Karpas-422 (cell line): ENCODE measurements around the gene RPAP2. TPM values are rescaled to one million over a fixed set of nuclear protein-coding genes. Genes with fewer than 3 reads are reported as not detected.
"Not testable (repeated sequence)": the region's sequence is repeated elsewhere in the genome, so short reads cannot be mapped to it uniquely, and the experiment has no call there.

Experiments
- DNase-seq: peaks from one replicate; pipeline ENCODE4 v3.0.0-alpha.2; 2015
- H2AFZ ChIP-seq: fragments of 200-600 bp; sonication (generic); 2 replicates; pipeline ENCODE4 v1.6.1; 2014; ENCODE audit warnings: antibody characterized with exemption, low read length, mixed read lengths
- H3K27ac ChIP-seq: fragments of 200-600 bp; sonication (generic); 2 replicates; pipeline ENCODE4 v1.5.1; 2014; ENCODE audit warnings: mild to moderate bottlenecking, low read length, moderate library complexity
- H3K27me3 ChIP-seq: fragments of 200-600 bp; sonication (generic); 2 replicates; pipeline ENCODE4 v1.6.1; 2014; ENCODE audit warnings: low read length, mixed read lengths
- H3K36me3 ChIP-seq: fragments of 200-600 bp; sonication (generic); 2 replicates; pipeline ENCODE4 v1.6.1; 2014; ENCODE audit warnings: low read length, mixed read lengths; ENCODE audit not compliant: insufficient read depth
- H3K4me1 ChIP-seq: fragments of 200-600 bp; sonication (generic); 2 replicates; pipeline ENCODE4 v1.6.1; 2014; ENCODE audit warnings: mild to moderate bottlenecking, low read length, mixed read lengths
- H3K4me2 ChIP-seq: fragments of 200-600 bp; sonication (generic); 2 replicates; pipeline ENCODE4 v1.6.1; 2014; ENCODE audit warnings: low read length, low read depth, mild to moderate bottlenecking; ENCODE audit not compliant: poor library complexity, severe bottlenecking
- H3K4me3 ChIP-seq: fragments of 200-600 bp; sonication (generic); 2 replicates; pipeline ENCODE4 v1.5.1; 2014; ENCODE audit warnings: mild to moderate bottlenecking, antibody characterized with exemption, low read length, mixed read lengths
- H3K79me2 ChIP-seq: fragments of 200-600 bp; sonication (generic); 2 replicates; pipeline ENCODE4 v1.6.1; 2014; ENCODE audit warnings: mild to moderate bottlenecking, low read length, mixed read lengths
- H3K9ac ChIP-seq: fragments of 200-600 bp; sonication (generic); 2 replicates; pipeline ENCODE4 v1.6.0; 2014; ENCODE audit warnings: low read length
- H3K9me2 ChIP-seq: fragments of 200-600 bp; sonication (generic), shearing (Covaris generic); replicated peaks from 2 replicates; pipeline ENCODE4 v1.6.0; 2014; ENCODE audit warnings: mild to moderate bottlenecking, low read length, moderate library complexity; ENCODE audit not compliant: insufficient read depth
- H3K9me3 ChIP-seq: fragments of 300-700, 200-600 bp; sonication (generic); 2 replicates; pipeline ENCODE4 v1.6.1; 2014; ENCODE audit warnings: low read length, mixed read lengths
- H4K20me1 ChIP-seq: fragments of 200-600 bp; sonication (generic); 2 replicates; pipeline ENCODE4 v1.6.1; 2014; ENCODE audit warnings: mild to moderate bottlenecking, antibody characterized with exemption, low read length, low read depth; ENCODE audit not compliant: insufficient read depth
- total RNA-seq: library from RNA; depleted of rRNA; stranded (reverse); fragments of >200 nt; shearing (Covaris generic); gene quantifications from 2 replicates; pipeline ENCODE4 v1.2.3, GENCODE V29; 2014; ENCODE audit warnings: low replicate concordance

Gene RPAP2
- total RNA-seq, 1 experiment from 2014 or later, result 19.2 TPM

GRCh38 chr1:92430030-92430429 is 131.2 kb downstream of the RPAP2 start:
- no peak overlapping the region for H3K9ac ChIP-seq
- no peak for DNase-seq
- H3K79me2 ChIP-seq, result no peaks in the 10 kb centered on the region
- H3K4me2 ChIP-seq, result no peak overlapping the region
- H3K36me3 ChIP-seq, result no peaks in the 10 kb centered on the region
- H3K9me3 ChIP-seq, result no peaks in the 10 kb centered on the region
- H4K20me1 ChIP-seq, result no peaks in the 10 kb centered on the region
- no peak overlapping the region for H3K27ac ChIP-seq
- no peak overlapping the region for H2AFZ ChIP-seq
- H3K9me2 ChIP-seq, result no peaks in the 10 kb centered on the region
- H3K4me3 ChIP-seq, result no peak overlapping the region
- H3K27me3 ChIP-seq, result no peaks in the 10 kb centered on the region
- H3K4me1 ChIP-seq, result no peaks in the 10 kb centered on the region

GRCh38 chr1:92434572-92434971 is 135.7 kb downstream of the RPAP2 start:
- not testable (repeated sequence) for H2AFZ ChIP-seq, H3K4me1 ChIP-seq, H3K9ac ChIP-seq, H3K27me3 ChIP-seq, H3K36me3 ChIP-seq, H3K9me3 ChIP-seq, DNase-seq, H3K79me2 ChIP-seq, H4K20me1 ChIP-seq, H3K9me2 ChIP-seq, H3K27ac ChIP-seq, H3K4me3 ChIP-seq, H3K4me2 ChIP-seq

- Histone ChIP-seq H2AFZ (no peak overlapping the region), H3K9me3 (no peaks in the 10 kb centered on the region), H3K4me1 (no peaks in the 10 kb centered on the region), H3K9me2 (no peaks in the 10 kb centered on the region), H3K36me3 (no peaks in the 10 kb centered on the region), H3K79me2 (no peaks in the 10 kb centered on the region), H4K20me1 (no peaks in the 10 kb centered on the region), H3K4me3 (no peak overlapping the region), H3K4me2 (no peak overlapping the region), H3K27me3 (no peaks in the 10 kb centered on the region), H3K9ac (no peak overlapping the region), H3K27ac (no peak overlapping the region)
- DNase-seq, result no peak
These were observed 140.4 kb downstream of the RPAP2 start for GRCh38 chr1:92439291-92439690.

GRCh38 chr1:92441316-92441696 is 142.4 kb downstream of the RPAP2 start:
- H3K4me3 ChIP-seq, result no peak overlapping the region
- no peaks in the 10 kb centered on the region for H3K27me3 ChIP-seq
- H3K4me1 ChIP-seq, result no peaks in the 10 kb centered on the region
- H2AFZ ChIP-seq, result no peak overlapping the region
- H3K4me2 ChIP-seq, result no peak overlapping the region
- no peaks in the 10 kb centered on the region for H3K9me3 ChIP-seq
- no peak for DNase-seq
- H3K36me3 ChIP-seq, result no peaks in the 10 kb centered on the region
- no peak overlapping the region for H3K27ac ChIP-seq
- H4K20me1 ChIP-seq, result no peaks in the 10 kb centered on the region
- H3K9me2 ChIP-seq, result no peaks in the 10 kb centered on the region
- H3K79me2 ChIP-seq, result no peaks in the 10 kb centered on the region
- no peak overlapping the region for H3K9ac ChIP-seq

- Histone ChIP-seq H3K4me2 (no peak overlapping the region), H3K36me3 (no peaks in the 10 kb centered on the region), H3K9ac (no peak overlapping the region), H3K27me3 (no peaks in the 10 kb centered on the region), H3K9me2 (no peaks in the 10 kb centered on the region), H3K79me2 (no peaks in the 10 kb centered on the region), H3K4me3 (no peak overlapping the region), H4K20me1 (no peaks in the 10 kb centered on the region), H3K9me3 (no peaks in the 10 kb centered on the region), H2AFZ (no peak overlapping the region), H3K4me1 (no peaks in the 10 kb centered on the region), H3K27ac (no peak overlapping the region)
- no peak for DNase-seq
These were observed 143.0 kb downstream of the RPAP2 start for GRCh38 chr1:92441697-92442342.

GRCh38 chr1:92442351-92442750 is 143.5 kb downstream of the RPAP2 start:
- no peaks in the 10 kb centered on the region for H3K9me2 ChIP-seq
- no peaks in the 10 kb centered on the region for H4K20me1 ChIP-seq
- H3K9ac ChIP-seq, result no peak overlapping the region
- H3K79me2 ChIP-seq, result no peaks in the 10 kb centered on the region
- no peaks in the 10 kb centered on the region for H3K36me3 ChIP-seq
- H3K27me3 ChIP-seq, result no peaks in the 10 kb centered on the region
- H3K9me3 ChIP-seq, result no peaks in the 10 kb centered on the region
- no peak overlapping the region for H2AFZ ChIP-seq
- no peak for DNase-seq
- no peaks in the 10 kb centered on the region for H3K4me1 ChIP-seq
- H3K27ac ChIP-seq, result no peak overlapping the region
- H3K4me3 ChIP-seq, result no peak overlapping the region
- no peak overlapping the region for H3K4me2 ChIP-seq

- Histone ChIP-seq H4K20me1 (no peaks in the 10 kb centered on the region), H3K27me3 (no peaks in the 10 kb centered on the region), H3K4me1 (no peaks in the 10 kb centered on the region), H3K4me3 (no peak overlapping the region), H3K9ac (no peak overlapping the region), H3K4me2 (no peak overlapping the region), H3K27ac (no peak overlapping the region), H3K36me3 (no peaks in the 10 kb centered on the region), H2AFZ (no peak overlapping the region), H3K9me2 (no peaks in the 10 kb centered on the region), H3K79me2 (no peaks in the 10 kb centered on the region), H3K9me3 (no peaks in the 10 kb centered on the region)
- DNase-seq, result no peak
These were observed 145.0 kb downstream of the RPAP2 start for GRCh38 chr1:92443893-92444292.

GRCh38 chr1:92444351-92444750 is 145.5 kb downstream of the RPAP2 start:
- H4K20me1 ChIP-seq, result no peaks in the 10 kb centered on the region
- no peaks in the 10 kb centered on the region for H3K9me3 ChIP-seq
- no peaks in the 10 kb centered on the region for H3K79me2 ChIP-seq
- no peak overlapping the region for H3K9ac ChIP-seq
- no peaks in the 10 kb centered on the region for H3K36me3 ChIP-seq
- H3K4me3 ChIP-seq, result no peak overlapping the region
- H3K9me2 ChIP-seq, result no peaks in the 10 kb centered on the region
- no peak for DNase-seq
- no peak overlapping the region for H3K4me2 ChIP-seq
- no peaks in the 10 kb centered on the region for H3K4me1 ChIP-seq
- H3K27me3 ChIP-seq, result no peaks in the 10 kb centered on the region
- no peak overlapping the region for H2AFZ ChIP-seq
- no peak overlapping the region for H3K27ac ChIP-seq

GRCh38 chr1:92445865-92446264 is 147.0 kb downstream of the RPAP2 start:
- H2AFZ ChIP-seq, result no peak overlapping the region
- H3K4me2 ChIP-seq, result no peak overlapping the region
- H4K20me1 ChIP-seq, result no peaks in the 10 kb centered on the region

More at GRCh38 chr1:92445865-92446264, 147.0 kb downstream of the RPAP2 start:
- no peaks in the 10 kb centered on the region for H3K9me3 ChIP-seq
- H3K79me2 ChIP-seq, result no peaks in the 10 kb centered on the region
- H3K9ac ChIP-seq, result no peak overlapping the region
- no peak for DNase-seq
- no peaks in the 10 kb centered on the region for H3K4me1 ChIP-seq
- H3K27me3 ChIP-seq, result no peaks in the 10 kb centered on the region
- no peaks in the 10 kb centered on the region for H3K9me2 ChIP-seq
- no peak overlapping the region for H3K27ac ChIP-seq
- H3K4me3 ChIP-seq, result no peak overlapping the region
- no peaks in the 10 kb centered on the region for H3K36me3 ChIP-seq
